SK-N-SH (cell line): Measurements from ENCODE around the gene MELTF. TPM values are rescaled to one million over a fixed set of nuclear protein-coding genes. Genes with fewer than 3 reads are reported as not detected.

Experiments
- CTCF ChIA-PET: fragments of 300-600, 350-600 bp; formaldehyde crosslinking; extraction: SDS; loops from one replicate; lab custom pipeline; 2021; lab: Yijun Ruan, JAX
- POLR2A ChIA-PET: fragments of 350-600 bp; sonication (Branson Sonifier 250); formaldehyde crosslinking; extraction: SDS; loops from one replicate; lab custom pipeline; 2020; ENCODE audit warnings: antibody characterized with exemption, inconsistent platforms; lab: Yijun Ruan, JAX
- DNase-seq: peaks from one replicate; pipeline ENCODE4 v3.0.0; 2012
- H2AFZ ChIP-seq: fragments of 200-600 bp; sonication (generic); 2 replicates; pipeline ENCODE4 v1.8.1; 2016; ENCODE audit warnings: antibody characterized with exemption, mild to moderate bottlenecking, low read depth
- H3F3A ChIP-seq: fragments of 200-600 bp; sonication (generic); replicated peaks from 2 replicates; pipeline ENCODE3; 2016; ENCODE audit warnings: antibody characterized with exemption, mild to moderate bottlenecking; ENCODE audit not compliant: insufficient read depth
- H3K27ac ChIP-seq, 2 experiments: fragments of 200-500 bp in 1 of 2; fragments of 200-600 bp in 1 of 2; sonication (Bioruptor generic) in 1 of 2; sonication (generic), shearing (Covaris generic) in 1 of 2; 2 replicates each; pipeline versions ENCODE4 v1.5.1 to v1.6.1; 2014 to 2016; ENCODE audit warnings: low read depth in 2 of 2, inconsistent platforms in 1 of 2, low read length in 1 of 2, mild to moderate bottlenecking in 1 of 2, mixed read lengths in 1 of 2
- H3K27me3 ChIP-seq: fragments of 200-600 bp; sonication (generic), shearing (Covaris generic); 2 replicates; pipeline ENCODE4 v1.6.1; 2016; ENCODE audit warnings: mixed run types; ENCODE audit not compliant: insufficient read depth
- H3K36me3 ChIP-seq, 2 experiments: fragments of 200-500 bp in 1 of 2; fragments of 200-600 bp in 1 of 2; sonication (Bioruptor generic) in 1 of 2; sonication (generic) in 1 of 2; replicated peaks in 1 of 2; 2 replicates each; pipeline versions ENCODE3 to v1.5.1; 2014 to 2016; ENCODE audit warnings: low read length in 1 of 2, mild to moderate bottlenecking in 1 of 2; ENCODE audit not compliant: insufficient read depth in 2 of 2, control insufficient read depth in 1 of 2
- H3K4me1 ChIP-seq, 2 experiments: fragments of 200-500 bp in 1 of 2; fragments of 200-600 bp in 1 of 2; sonication (Bioruptor generic) in 1 of 2; sonication (generic), shearing (Covaris generic) in 1 of 2; 2 replicates each; pipeline versions ENCODE4 v1.5.1 to v1.6.1; 2014 to 2016; ENCODE audit warnings: low read depth in 1 of 2, low read length in 1 of 2, mixed run types in 1 of 2; ENCODE audit not compliant: insufficient read depth in 2 of 2, control insufficient read depth in 1 of 2
- H3K4me2 ChIP-seq: fragments of 200-600 bp; sonication (generic), shearing (Covaris generic); 2 replicates; pipeline ENCODE4 v1.6.1; 2017; ENCODE audit warnings: mixed run types
- H3K4me3 ChIP-seq, 2 experiments: fragments of 200-500 bp in 1 of 2; fragments of 200-600 bp in 1 of 2; sonication (Bioruptor generic) in 1 of 2; sonication (generic), shearing (Covaris generic) in 1 of 2; 2 replicates each; pipeline versions ENCODE4 v1.5.1 to v1.8.1; 2014 to 2016; ENCODE audit warnings: low read depth in 2 of 2, inconsistent platforms in 1 of 2, low read length in 1 of 2, mild to moderate bottlenecking in 1 of 2, mixed read lengths in 1 of 2, moderate library complexity in 1 of 2
- H3K79me2 ChIP-seq: fragments of 200-600 bp; sonication (generic); 2 replicates; pipeline ENCODE4 v1.8.1; 2017; ENCODE audit warnings: mild to moderate bottlenecking; ENCODE audit not compliant: insufficient read depth
- H3K9ac ChIP-seq: fragments of 200-600 bp; sonication (generic); 2 replicates; pipeline ENCODE4 v1.6.1; 2017; ENCODE audit warnings: mixed run types
- H3K9me2 ChIP-seq: fragments of 200-600 bp; sonication (generic); 2 replicates; pipeline ENCODE4 v1.6.1; 2017; ENCODE audit warnings: mixed run types
- H3K9me3 ChIP-seq: fragments of 200-600 bp; sonication (generic); 2 replicates; pipeline ENCODE4 v1.6.1; 2017; ENCODE audit warnings: mixed run types, mild to moderate bottlenecking, moderate library complexity
- H4K20me1 ChIP-seq: fragments of 200-600 bp; sonication (generic); 2 replicates; pipeline ENCODE4 v1.6.1; 2017; ENCODE audit warnings: mild to moderate bottlenecking, mixed run types; ENCODE audit not compliant: insufficient read depth
- ELF1 ChIP-seq: IDR thresholded peaks from 2 replicates; pipeline ENCODE4 v1.4.0; 2012
- EP300 ChIP-seq, 2 experiments: IDR thresholded peaks; 2 replicates each; pipeline versions ENCODE4 v1.4.0 to v1.6.1; 2012; ENCODE audit warnings: borderline replicate concordance in 1 of 2, low read depth in 1 of 2, low read length in 1 of 2
- EZH2phosphoT487 ChIP-seq: fragments of 200-600 bp; sonication (generic); IDR thresholded peaks from 2 replicates; pipeline ENCODE4 v1.6.1; 2017; ENCODE audit warnings: low read depth, mixed run types, mild to moderate bottlenecking, antibody characterized with exemption, moderate library complexity, borderline replicate concordance
- FOSL2 ChIP-seq: IDR thresholded peaks from 2 replicates; pipeline ENCODE4 v1.4.0; 2012; ENCODE audit warnings: low read depth, mild to moderate bottlenecking, moderate library complexity, borderline replicate concordance
- FOXJ3 ChIP-seq: sonication (generic); formaldehyde crosslinking; IDR thresholded peaks from 2 replicates; pipeline ENCODE4 v1.5.1; 2020; ENCODE audit warnings: mild to moderate bottlenecking, missing genetic modification reagents
- GABPA ChIP-seq: IDR thresholded peaks from 2 replicates; pipeline ENCODE4 v1.4.0; 2012; ENCODE audit warnings: low read depth, mild to moderate bottlenecking
- GATA2 ChIP-seq: sonication (generic); formaldehyde crosslinking; IDR thresholded peaks from 2 replicates; pipeline ENCODE4 v1.5.0; 2020; ENCODE audit warnings: mild to moderate bottlenecking, missing genetic modification reagents
- MEF2A ChIP-seq: IDR thresholded peaks from 2 replicates; pipeline ENCODE4 v1.4.0; 2012; ENCODE audit warnings: low read depth, borderline replicate concordance
- MXI1 ChIP-seq: IDR thresholded peaks from 2 replicates; pipeline ENCODE4 v1.6.1; 2012; ENCODE audit warnings: mild to moderate bottlenecking, low read depth, low read length, improper control_type of control experiment
- NRF1 ChIP-seq: IDR thresholded peaks from 2 replicates; pipeline ENCODE4 v1.6.1; 2012; ENCODE audit warnings: low read depth, mild to moderate bottlenecking, low read length
- POLR2AphosphoS5 ChIP-seq: IDR thresholded peaks from 2 replicates; pipeline ENCODE4 v1.6.1; 2012; ENCODE audit warnings: low read depth, low read length
- RAD21 ChIP-seq: IDR thresholded peaks from 2 replicates; pipeline ENCODE4 v1.6.1; 2012; ENCODE audit warnings: mild to moderate bottlenecking, low read length
- RCOR1 ChIP-seq: fragments of 150-350 bp; IDR thresholded peaks from 2 replicates; pipeline ENCODE4 v1.6.1; 2017; ENCODE audit warnings: antibody characterized with exemption, low read length
- RFX5 ChIP-seq: IDR thresholded peaks from 2 replicates; pipeline ENCODE4 v1.6.1; 2012; ENCODE audit warnings: mild to moderate bottlenecking, improper control_type of control experiment, low read length
- RXRA ChIP-seq: IDR thresholded peaks from 2 replicates; pipeline ENCODE4 v1.4.0; 2012; ENCODE audit warnings: low read depth, mild to moderate bottlenecking, borderline replicate concordance
- TAF1 ChIP-seq: IDR thresholded peaks from 2 replicates; pipeline ENCODE4 v1.6.1; 2012; ENCODE audit warnings: low read depth, mild to moderate bottlenecking, low read length, moderate library complexity, borderline replicate concordance
- TEAD4 ChIP-seq: IDR thresholded peaks from 2 replicates; pipeline ENCODE4 v1.4.0; 2012; ENCODE audit warnings: mild to moderate bottlenecking, borderline replicate concordance; ENCODE audit not compliant: insufficient read depth
- YY1 ChIP-seq: IDR thresholded peaks from 2 replicates; pipeline ENCODE4 v1.4.0; 2012; ENCODE audit warnings: low read depth, mild to moderate bottlenecking
- WGBS: methylation state at CpG from one replicate; pipeline ENCODE4 v1.1.6; 2017; ENCODE audit warnings: low lambda C conversion rate; 5-methylcytosine and 5-hydroxymethylcytosine counted together
- polyA plus RNA-seq, 3 experiments: library from polyadenylated mRNA; depleted of rRNA; stranded (reverse); fragments of >200 nt; gene quantifications; 2 replicates each; pipeline ENCODE4 v1.2.3, GENCODE V29; 2012
- TF ChIP-seq, protein P1 (sequence below): fragments of 150-350 bp; IDR thresholded peaks from 2 replicates; pipeline ENCODE4 v1.6.1; 2017; ENCODE audit warnings: antibody characterized with exemption, low read length, low read depth, borderline replicate concordance
- TF ChIP-seq, protein P2 (sequence below): IDR thresholded peaks from 2 replicates; pipeline ENCODE4; 2012
- TF ChIP-seq, protein P3 (sequence below): fragments of 200-600 bp; sonication (generic); IDR thresholded peaks from 2 replicates; pipeline ENCODE4 v1.6.1; 2017; ENCODE audit warnings: antibody characterized with exemption, mild to moderate bottlenecking, moderate library complexity
- TF ChIP-seq, protein P4 (sequence below): IDR thresholded peaks from 2 replicates; pipeline ENCODE4 v1.4.0; 2012; ENCODE audit warnings: low read depth, borderline replicate concordance
- TF ChIP-seq, protein P5 (sequence below): fragments of 150-350 bp; IDR thresholded peaks from 2 replicates; pipeline ENCODE4 v1.6.1; 2016; ENCODE audit warnings: mild to moderate bottlenecking, low read depth, low read length

The MELTF gene
- polyA plus RNA-seq, 1 of the 3 experiments (the other 2 are of a cell fraction): 32.4 TPM

DNA sequence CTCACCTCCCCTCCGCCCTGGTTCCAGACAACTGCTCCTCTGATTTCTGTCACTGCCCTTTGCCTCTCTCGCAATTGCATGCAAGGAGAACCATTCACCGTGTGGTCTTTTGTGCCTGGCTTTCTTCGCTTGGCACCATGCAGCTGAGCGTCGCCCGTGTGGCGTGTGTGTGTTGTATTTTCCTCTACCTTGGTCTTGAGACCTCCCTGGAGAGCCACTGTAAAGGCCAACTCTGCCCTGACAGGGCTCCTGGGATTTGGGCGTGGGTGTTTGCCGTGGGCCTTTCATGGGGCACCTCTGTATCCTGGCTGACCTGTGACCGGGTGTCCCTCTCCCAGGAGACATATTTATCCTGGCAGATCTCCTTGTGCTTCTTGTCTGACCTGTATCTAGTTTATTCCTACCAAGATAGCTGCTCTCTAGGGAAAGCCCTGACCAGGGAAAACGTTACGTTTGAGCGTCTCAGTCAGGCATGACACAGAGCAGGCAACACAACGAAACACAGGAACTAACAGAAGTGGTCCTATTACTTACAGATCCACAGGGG is 59.0 kb downstream of the MELTF start (continued):
- TF ChIP-seq, protein P1, sequence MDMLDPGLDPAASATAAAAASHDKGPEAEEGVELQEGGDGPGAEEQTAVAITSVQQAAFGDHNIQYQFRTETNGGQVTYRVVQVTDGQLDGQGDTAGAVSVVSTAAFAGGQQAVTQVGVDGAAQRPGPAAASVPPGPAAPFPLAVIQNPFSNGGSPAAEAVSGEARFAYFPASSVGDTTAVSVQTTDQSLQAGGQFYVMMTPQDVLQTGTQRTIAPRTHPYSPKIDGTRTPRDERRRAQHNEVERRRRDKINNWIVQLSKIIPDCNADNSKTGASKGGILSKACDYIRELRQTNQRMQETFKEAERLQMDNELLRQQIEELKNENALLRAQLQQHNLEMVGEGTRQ: no peak
- TF ChIP-seq GATA2 (CRISPR knock-in tag) (no peak), RAD21 (no peak), ELF1 (no peak), POLR2AphosphoS5 (no peak), YY1 (no peak), NRF1 (no peak), RCOR1 (no peak), FOXJ3 (CRISPR knock-in tag) (no peak), FOSL2 (no peak), EZH2phosphoT487 (no peak), TEAD4 (no peak), RFX5 (no peak)

DNA sequence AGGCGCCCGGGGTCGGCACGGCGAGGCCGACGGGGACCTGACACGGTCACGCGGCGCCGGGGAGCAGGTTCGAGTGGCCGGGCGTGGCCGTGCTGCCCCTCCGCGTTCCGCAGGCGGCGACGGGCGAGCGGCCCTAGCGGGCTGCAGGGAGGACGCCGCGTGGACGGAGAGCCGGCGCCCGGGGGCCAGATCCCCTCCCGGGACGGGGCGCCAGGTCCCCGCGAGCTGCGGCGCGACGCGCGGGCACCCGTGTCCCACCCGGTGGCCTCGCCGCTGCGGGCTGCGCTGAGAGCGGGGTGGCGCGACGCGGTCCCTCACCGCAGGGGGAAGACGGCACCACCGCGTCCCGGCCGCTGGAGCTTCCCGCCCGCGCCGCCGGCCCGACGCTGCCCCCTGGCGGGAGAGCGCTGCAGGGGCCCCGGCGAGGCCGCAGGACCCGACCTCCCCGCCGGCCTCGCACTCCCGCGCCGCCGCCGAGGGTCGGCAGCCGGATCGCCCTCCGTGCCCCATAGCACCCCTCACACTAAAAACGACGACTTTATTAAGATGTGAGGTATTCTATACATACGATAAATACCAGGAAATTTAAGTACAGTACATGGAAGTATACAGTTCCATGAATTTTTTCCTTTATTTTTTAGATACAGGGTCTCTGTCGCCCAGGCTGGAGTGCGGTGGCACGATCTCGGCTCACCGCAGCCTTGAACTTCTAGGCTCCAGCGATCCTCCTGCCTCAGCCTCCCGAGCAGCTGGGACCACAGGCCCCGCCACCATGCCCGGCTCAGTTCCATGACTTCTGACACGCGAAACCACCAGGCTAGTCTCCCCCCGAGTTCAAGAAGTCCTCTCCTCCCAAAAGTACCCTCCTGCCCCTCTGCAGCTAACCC is 59.7 kb downstream of the MELTF start:
- POLR2A ChIA-PET: interaction anchor here (0.6 kb wide), 1 partner anchor 27 kb away, joined by 4 read pairs; the partner anchor contains the start of gene NCBP2
- WGBS: 43% methylated on average over 18 of the region's 100 CpGs
- TF ChIP-seq ELF1 (no peak), RCOR1 (0 out of 2 replicates have a peak, but pooled peaks have one; percentile 21), MEF2A (no peak), POLR2AphosphoS5 (no peak), GATA2 (CRISPR knock-in tag) (no peak), FOSL2 (no peak), MXI1 (no peak; the same call in 1 of the 2 replicates), TAF1 (no peak), EP300 (IDR thresholded peaks at IDR 0.05; ENCODE audit: borderline replicate concordance in 1 of 2, low read depth in 1 of 2, low read length in 1 of 2) (no peak; a peak in 1 of 4 replicates), GABPA (no peak), RXRA (no peak)
- TF ChIP-seq, protein P2, sequence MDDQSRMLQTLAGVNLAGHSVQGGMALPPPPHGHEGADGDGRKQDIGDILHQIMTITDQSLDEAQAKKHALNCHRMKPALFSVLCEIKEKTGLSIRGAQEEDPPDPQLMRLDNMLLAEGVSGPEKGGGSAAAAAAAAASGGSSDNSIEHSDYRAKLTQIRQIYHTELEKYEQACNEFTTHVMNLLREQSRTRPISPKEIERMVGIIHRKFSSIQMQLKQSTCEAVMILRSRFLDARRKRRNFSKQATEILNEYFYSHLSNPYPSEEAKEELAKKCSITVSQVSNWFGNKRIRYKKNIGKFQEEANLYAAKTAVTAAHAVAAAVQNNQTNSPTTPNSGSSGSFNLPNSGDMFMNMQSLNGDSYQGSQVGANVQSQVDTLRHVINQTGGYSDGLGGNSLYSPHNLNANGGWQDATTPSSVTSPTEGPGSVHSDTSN: no peak
- TF ChIP-seq, protein P3, sequence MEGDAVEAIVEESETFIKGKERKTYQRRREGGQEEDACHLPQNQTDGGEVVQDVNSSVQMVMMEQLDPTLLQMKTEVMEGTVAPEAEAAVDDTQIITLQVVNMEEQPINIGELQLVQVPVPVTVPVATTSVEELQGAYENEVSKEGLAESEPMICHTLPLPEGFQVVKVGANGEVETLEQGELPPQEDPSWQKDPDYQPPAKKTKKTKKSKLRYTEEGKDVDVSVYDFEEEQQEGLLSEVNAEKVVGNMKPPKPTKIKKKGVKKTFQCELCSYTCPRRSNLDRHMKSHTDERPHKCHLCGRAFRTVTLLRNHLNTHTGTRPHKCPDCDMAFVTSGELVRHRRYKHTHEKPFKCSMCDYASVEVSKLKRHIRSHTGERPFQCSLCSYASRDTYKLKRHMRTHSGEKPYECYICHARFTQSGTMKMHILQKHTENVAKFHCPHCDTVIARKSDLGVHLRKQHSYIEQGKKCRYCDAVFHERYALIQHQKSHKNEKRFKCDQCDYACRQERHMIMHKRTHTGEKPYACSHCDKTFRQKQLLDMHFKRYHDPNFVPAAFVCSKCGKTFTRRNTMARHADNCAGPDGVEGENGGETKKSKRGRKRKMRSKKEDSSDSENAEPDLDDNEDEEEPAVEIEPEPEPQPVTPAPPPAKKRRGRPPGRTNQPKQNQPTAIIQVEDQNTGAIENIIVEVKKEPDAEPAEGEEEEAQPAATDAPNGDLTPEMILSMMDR: peak; percentile 65
- TF ChIP-seq, protein P4, sequence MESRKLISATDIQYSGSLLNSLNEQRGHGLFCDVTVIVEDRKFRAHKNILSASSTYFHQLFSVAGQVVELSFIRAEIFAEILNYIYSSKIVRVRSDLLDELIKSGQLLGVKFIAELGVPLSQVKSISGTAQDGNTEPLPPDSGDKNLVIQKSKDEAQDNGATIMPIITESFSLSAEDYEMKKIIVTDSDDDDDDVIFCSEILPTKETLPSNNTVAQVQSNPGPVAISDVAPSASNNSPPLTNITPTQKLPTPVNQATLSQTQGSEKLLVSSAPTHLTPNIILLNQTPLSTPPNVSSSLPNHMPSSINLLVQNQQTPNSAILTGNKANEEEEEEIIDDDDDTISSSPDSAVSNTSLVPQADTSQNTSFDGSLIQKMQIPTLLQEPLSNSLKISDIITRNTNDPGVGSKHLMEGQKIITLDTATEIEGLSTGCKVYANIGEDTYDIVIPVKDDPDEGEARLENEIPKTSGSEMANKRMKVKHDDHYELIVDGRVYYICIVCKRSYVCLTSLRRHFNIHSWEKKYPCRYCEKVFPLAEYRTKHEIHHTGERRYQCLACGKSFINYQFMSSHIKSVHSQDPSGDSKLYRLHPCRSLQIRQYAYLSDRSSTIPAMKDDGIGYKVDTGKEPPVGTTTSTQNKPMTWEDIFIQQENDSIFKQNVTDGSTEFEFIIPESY: no peak
- TF ChIP-seq, protein P5, sequence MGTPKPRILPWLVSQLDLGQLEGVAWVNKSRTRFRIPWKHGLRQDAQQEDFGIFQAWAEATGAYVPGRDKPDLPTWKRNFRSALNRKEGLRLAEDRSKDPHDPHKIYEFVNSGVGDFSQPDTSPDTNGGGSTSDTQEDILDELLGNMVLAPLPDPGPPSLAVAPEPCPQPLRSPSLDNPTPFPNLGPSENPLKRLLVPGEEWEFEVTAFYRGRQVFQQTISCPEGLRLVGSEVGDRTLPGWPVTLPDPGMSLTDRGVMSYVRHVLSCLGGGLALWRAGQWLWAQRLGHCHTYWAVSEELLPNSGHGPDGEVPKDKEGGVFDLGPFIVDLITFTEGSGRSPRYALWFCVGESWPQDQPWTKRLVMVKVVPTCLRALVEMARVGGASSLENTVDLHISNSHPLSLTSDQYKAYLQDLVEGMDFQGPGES: no peak

More for the DNA sequence above, 59.7 kb downstream of the MELTF start:
- H3K27me3 ChIP-seq: no peaks in the 10 kb centered on the region
- peaks cover 0 to 6% of the 10 kb centered on the region in 2 experiments; a peak in 1 of 4 replicates for H3K4me1 ChIP-seq
- H3K4me2 ChIP-seq: peak overlapping the region; percentile 93
- H3K27ac ChIP-seq: no peak overlapping the region
- peak overlapping the region; percentile 91 for H2AFZ ChIP-seq
- H3F3A ChIP-seq: no peaks in the 10 kb centered on the region
- H3K36me3 ChIP-seq: no peaks in the 10 kb centered on the region
- H3K79me2 ChIP-seq: no peaks in the 10 kb centered on the region
- H4K20me1 ChIP-seq: no peaks in the 10 kb centered on the region
- H3K4me3 ChIP-seq: peak overlapping the region; percentile 64 to 76
- CTCF ChIA-PET: interaction anchor here (0.6 to 3.7 kb wide), 51 partner anchors 9 to 702 kb away, joined by 3 to 26 read pairs (median 4); partner anchors contain the start of genes MELTF, NCBP2 and SENP5
- H3K9me3 ChIP-seq: no peaks in the 10 kb centered on the region
- DNase-seq: peak; percentile 97
- no peaks in the 10 kb centered on the region for H3K9me2 ChIP-seq
- H3K9ac ChIP-seq: peak overlapping the region; percentile 54; the same call in 1 of the 2 replicates
